Effector memory CD8-positive, alpha-beta T cell (primary cell): ENCODE measurements around the gene CD81.
A peak's percentile ranks its signal among the peaks of the same experiment; 100 is the strongest.

ENCODE experiments used
- ATAC-seq: fragments of 150-1000 bp; cut with Tn5 transposase; replicated peaks from 2 replicates; pipeline ENCODE4 v1.10.0; 2021; ENCODE audit warnings: mild to moderate bottlenecking, moderate library complexity
- DNase-seq, 3 experiments: peaks; one replicate each; pipeline ENCODE4 v3.0.0; 2021
- H3K27ac Mint-ChIP-seq, 2 donors: one replicate each; pipeline ENCODE4 v1.8.0; 2022; ENCODE audit warnings: mild to moderate bottlenecking in 2 of 2, mixed read lengths in 2 of 2, moderate library complexity in 2 of 2
- H3K27me3 Mint-ChIP-seq, 2 donors: one replicate each; pipeline ENCODE4 v1.8.0; 2022; ENCODE audit warnings: mixed read lengths in 2 of 2
- H3K36me3 Mint-ChIP-seq: one replicate; pipeline ENCODE4 v1.8.0; 2022; ENCODE audit warnings: mild to moderate bottlenecking, moderate library complexity, mixed read lengths; ENCODE audit not compliant: insufficient read depth
- H3K4me1 Mint-ChIP-seq, 2 donors: one replicate each; pipeline ENCODE4 v1.8.0; 2022; ENCODE audit warnings: low read depth in 2 of 2, mixed read lengths in 2 of 2
- H3K4me3 Mint-ChIP-seq, 2 donors: one replicate each; pipeline ENCODE4 v1.8.0; 2022; ENCODE audit warnings: mild to moderate bottlenecking in 2 of 2, mixed read lengths in 2 of 2, moderate library complexity in 2 of 2
- H3K9me3 Mint-ChIP-seq, 2 donors: one replicate each; pipeline ENCODE4 v1.8.0; 2022; ENCODE audit warnings: mixed read lengths in 2 of 2

CD81 gene

DNA sequence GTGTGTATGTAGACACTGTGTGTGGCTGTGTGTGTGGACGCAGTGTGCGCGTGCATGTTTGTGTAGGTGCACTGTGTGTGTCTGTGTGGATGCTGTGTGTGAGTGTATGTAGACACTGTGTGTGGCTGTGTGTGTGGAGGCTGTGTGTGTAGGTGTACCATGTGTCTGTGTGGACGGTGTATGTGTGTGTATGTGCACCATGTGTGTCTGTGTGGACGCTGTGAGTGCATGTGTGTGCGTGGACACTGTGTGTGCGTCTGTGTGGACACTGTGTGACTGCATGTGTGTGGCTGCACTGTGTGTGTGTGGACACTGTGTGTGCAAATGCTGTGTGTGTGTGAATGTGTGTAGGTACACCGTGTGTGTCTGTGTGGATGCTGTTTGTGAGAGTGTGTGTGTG lies 56.9 kb downstream of the CD81 start:
- no peaks in the 10 kb centered on the region for H3K9me3 Mint-ChIP-seq
- peaks cover 3% of the 10 kb centered on the region for H3K36me3 Mint-ChIP-seq
- H3K4me3 Mint-ChIP-seq = no peak overlapping the region
- no peak overlapping the region for H3K27ac Mint-ChIP-seq
- DNase-seq (no peak), ATAC-seq (no peak)
- H3K4me1 Mint-ChIP-seq = peaks cover 0 to 4% of the 10 kb centered on the region in 2 donors
- peaks cover 8 to 11% of the 10 kb centered on the region in 2 donors for H3K27me3 Mint-ChIP-seq

DNA sequence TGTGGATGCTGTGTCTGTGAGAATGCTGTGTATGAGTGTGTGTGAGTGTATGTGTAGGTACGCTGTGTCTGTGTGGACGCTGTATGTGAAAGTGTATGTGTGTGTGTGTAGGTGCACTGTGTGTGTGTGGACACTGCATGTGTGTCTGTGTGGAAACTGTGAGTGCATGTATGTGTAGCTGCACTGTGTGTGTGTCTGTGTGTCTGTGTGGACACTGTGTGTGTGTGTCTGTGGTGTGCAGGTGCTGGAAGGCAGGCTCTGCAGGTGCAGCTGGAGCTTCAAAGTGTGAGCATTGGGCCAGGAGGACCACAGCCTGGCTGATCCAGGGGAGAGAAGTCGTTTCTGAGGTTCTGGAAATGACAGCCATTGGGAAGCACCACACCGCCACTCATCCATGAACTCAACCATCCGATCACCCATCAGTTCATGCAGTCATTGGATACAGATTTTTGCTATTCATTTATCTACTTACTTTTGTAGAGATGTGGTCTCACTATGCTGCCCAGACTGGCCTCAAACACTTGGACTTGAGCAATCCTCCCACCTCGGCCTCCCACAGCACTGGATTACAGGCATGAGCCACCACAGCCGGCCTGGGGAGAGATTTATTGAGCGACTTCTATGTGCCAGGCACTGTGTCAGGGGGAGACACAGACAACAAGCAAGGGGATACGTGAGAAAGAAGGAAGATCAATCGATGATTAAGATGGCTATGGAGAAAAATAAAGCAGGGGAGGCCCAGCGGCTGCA lies 57.6 kb downstream of the CD81 start:
- peaks cover 0 to 4% of the 10 kb centered on the region in 2 donors for H3K4me1 Mint-ChIP-seq
- ATAC-seq = no peak
- DNase-seq = no peak
- H3K36me3 Mint-ChIP-seq = peaks cover 3% of the 10 kb centered on the region
- peaks cover 8 to 11% of the 10 kb centered on the region in 2 donors for H3K27me3 Mint-ChIP-seq
- H3K27ac Mint-ChIP-seq = no peak overlapping the region
- H3K4me3 Mint-ChIP-seq = no peak overlapping the region
- H3K9me3 Mint-ChIP-seq = no peaks in the 10 kb centered on the region

DNA sequence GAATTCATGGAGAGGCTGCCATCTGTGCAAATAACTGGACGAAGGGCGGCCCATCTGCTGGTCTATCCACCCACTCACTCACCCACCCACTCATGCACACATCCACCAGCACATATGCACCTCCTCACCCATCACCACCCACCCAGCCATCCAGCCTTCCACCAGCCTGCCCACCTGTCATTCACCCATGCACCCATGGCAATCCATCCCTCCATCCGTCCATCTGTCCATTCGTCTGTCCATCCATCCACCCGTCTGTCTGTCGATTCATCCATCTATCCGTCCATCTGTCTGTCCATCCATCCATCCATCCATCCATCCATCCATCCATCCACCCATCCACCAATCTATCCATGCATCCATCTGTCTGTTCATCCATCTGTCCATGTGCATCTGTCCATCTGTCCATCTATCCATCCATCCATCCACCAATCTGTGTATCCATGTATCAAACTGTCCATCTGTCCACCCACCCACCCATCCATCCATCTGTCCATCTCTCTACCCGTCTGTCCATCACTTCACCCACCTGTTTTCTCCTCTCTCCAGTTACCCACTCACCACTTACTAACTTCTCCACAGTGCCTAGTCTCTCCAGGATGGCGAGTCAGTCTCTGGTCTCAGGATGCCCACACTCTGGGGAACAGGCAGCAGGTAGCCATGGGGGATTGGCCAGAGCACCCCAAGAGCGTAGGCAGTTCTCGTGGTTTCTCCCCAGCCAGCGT lies 58.3 kb downstream of the CD81 start:
- H3K27me3 Mint-ChIP-seq = peaks cover 8 to 11% of the 10 kb centered on the region in 2 donors
- H3K9me3 Mint-ChIP-seq = no peaks in the 10 kb centered on the region

DNA sequence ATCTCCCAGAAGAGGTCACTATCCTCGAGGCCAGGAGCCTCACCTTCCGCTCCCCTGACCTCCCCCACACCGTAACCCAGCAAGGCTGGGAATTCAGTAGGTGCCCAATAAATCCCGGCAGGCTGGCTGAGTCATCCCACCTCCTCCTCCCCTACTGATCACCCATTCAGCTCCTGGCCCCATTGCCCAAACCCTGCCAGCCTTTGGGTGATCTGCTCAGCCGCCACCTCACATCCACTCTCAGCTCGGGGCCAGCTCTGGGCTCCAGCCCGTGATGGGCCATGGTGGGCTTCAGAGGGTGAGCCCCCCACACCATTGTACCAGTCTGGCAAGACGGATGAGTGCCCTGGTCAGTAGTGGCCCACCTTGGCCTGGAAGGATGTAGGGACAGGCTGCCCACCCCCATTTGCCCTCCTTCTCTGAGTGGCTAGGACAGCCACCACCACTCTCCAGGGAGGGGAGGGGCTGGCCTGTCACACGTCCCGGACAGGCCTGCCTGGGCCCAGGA lies 59.0 kb downstream of the CD81 start:
- no peak for ATAC-seq
- Mint-ChIP-seq H3K4me1 (peaks cover 0 to 4% of the 10 kb centered on the region in 2 donors), H3K36me3 (peaks cover 3% of the 10 kb centered on the region), H3K27me3 (peaks cover 8 to 11% of the 10 kb centered on the region in 2 donors), H3K9me3 (no peaks in the 10 kb centered on the region), H3K4me3 (no peak overlapping the region), H3K27ac (no peak overlapping the region)
- DNase-seq = no peak

More for the DNA sequence above, 58.3 kb downstream of the CD81 start:
- H3K27ac Mint-ChIP-seq = no peak overlapping the region
- peaks cover 3% of the 10 kb centered on the region for H3K36me3 Mint-ChIP-seq
- H3K4me1 Mint-ChIP-seq = peaks cover 0 to 4% of the 10 kb centered on the region in 2 donors
- DNase-seq = no peak
- H3K4me3 Mint-ChIP-seq = no peak overlapping the region
- ATAC-seq = no peak

DNA sequence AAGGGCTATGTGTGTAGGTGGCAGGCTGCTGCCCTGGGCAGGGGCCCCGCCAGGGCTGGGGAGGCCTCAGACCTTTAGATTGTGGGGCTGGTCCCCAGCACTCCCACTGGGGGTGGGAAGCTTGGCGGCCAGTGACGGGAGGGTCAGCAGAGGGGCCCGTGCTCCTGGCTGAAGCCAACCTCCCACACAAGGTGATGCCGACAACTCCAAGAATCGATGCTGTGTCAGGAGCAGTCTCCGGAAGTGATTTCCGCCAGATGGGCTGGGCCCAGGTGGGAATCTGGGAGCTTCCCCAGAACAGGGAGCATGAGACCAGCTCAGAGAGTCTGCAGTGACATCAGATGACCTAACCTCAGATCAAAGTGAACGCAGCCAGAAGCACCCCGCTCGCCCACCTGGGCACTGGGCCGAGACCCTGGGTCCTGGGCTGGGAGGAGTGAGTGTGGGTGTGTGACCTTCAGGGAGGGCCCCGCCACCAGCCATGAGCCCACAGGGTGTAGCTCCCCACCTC lies 59.5 kb downstream of the CD81 start:
- H3K27ac Mint-ChIP-seq = no peak overlapping the region
- no peak for ATAC-seq
- no peak overlapping the region for H3K4me3 Mint-ChIP-seq
- no peak for DNase-seq
- no peaks in the 10 kb centered on the region for H3K9me3 Mint-ChIP-seq
- peaks cover 0 to 2% of the 10 kb centered on the region in 2 donors for H3K4me1 Mint-ChIP-seq
- H3K36me3 Mint-ChIP-seq = peaks cover 2% of the 10 kb centered on the region
- H3K27me3 Mint-ChIP-seq = peaks cover 8 to 11% of the 10 kb centered on the region in 2 donors

DNA sequence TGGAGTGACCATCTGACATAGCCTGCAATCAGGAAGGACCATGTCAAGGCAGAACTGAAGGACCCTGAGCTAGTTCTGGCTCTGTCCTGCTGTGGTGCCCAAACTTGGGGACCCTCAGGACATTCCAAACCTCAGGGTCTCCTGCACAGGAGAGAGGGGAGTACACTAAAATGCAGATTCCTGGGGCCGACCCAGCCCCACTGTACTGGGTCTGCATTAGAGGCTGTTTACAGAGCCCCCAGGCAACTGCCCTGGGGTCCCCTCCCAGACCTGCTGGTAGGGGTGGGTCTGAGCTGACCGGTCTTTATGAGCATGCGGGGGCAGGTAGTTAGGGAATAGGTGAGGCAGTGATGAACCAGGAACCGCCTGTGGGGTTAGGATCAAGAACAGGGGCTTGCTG lies 60.4 kb downstream of the CD81 start:
- peaks cover 8 to 11% of the 10 kb centered on the region in 2 donors for H3K27me3 Mint-ChIP-seq
- ATAC-seq (no peak), DNase-seq (no peak)
- H3K27ac Mint-ChIP-seq = no peak overlapping the region
- peaks cover 0 to 2% of the 10 kb centered on the region in 2 donors for H3K4me1 Mint-ChIP-seq
- no peak overlapping the region for H3K4me3 Mint-ChIP-seq
- H3K36me3 Mint-ChIP-seq = no peaks in the 10 kb centered on the region
- no peaks in the 10 kb centered on the region for H3K9me3 Mint-ChIP-seq

DNA sequence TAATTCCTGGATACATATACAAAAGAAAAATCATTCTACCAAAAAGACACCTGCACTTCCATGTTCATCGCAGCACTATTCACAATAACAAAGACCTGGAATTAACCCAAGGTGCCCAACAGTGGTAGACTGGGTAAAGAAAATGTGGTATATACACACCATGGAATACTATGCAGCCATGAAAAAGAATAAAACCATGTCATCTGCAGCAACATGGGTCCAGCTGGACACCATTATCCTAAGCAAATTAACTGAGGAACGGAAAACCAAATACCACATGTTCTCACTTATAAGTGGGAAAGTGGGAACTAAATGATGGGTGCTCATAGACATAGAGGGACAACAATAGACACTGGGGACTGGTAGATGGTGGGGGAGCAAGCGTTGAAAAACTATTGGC lies 62.7 kb downstream of the CD81 start:
- Mint-ChIP-seq H3K4me3 (no peak overlapping the region), H3K27ac (no peak overlapping the region)

DNA sequence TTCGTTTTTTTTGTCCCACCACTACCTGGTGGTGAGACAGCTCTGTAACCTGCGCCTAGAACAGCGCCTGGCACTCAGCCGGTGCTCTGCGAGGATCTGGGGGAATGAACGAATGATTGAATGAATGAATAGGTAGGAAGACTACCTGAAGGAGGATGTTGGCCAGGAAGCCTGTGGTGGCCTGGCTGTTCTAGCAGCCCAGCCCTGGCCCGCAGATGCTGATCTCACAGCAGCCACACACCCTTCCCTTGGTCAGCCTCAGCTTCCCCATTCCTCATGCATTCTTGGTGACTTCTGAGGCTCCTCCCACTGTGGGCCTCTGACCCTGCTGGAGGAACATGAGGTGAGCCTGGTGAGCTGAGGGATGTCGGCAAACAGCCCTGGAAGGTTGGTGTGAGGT lies 63.5 kb downstream of the CD81 start:
- peak overlapping the region in 1 of 2 donors; percentile 31 for H3K27ac Mint-ChIP-seq
- H3K9me3 Mint-ChIP-seq = no peaks in the 10 kb centered on the region
- H3K4me1 Mint-ChIP-seq = peaks cover 13 to 18% of the 10 kb centered on the region in 2 donors
- peaks cover 8 to 16% of the 10 kb centered on the region in 2 donors for H3K27me3 Mint-ChIP-seq
- no peak overlapping the region for H3K4me3 Mint-ChIP-seq
- no peak for DNase-seq
- peaks cover 3% of the 10 kb centered on the region for H3K36me3 Mint-ChIP-seq
- no peak for ATAC-seq

More for the DNA sequence above, 62.7 kb downstream of the CD81 start:
- H3K36me3 Mint-ChIP-seq = no peaks in the 10 kb centered on the region
- peaks cover 8 to 11% of the 10 kb centered on the region in 2 donors for H3K27me3 Mint-ChIP-seq
- no peaks in the 10 kb centered on the region for H3K9me3 Mint-ChIP-seq
- peaks cover 8 to 13% of the 10 kb centered on the region in 2 donors for H3K4me1 Mint-ChIP-seq
- no peak for ATAC-seq
- no peak for DNase-seq

DNA sequence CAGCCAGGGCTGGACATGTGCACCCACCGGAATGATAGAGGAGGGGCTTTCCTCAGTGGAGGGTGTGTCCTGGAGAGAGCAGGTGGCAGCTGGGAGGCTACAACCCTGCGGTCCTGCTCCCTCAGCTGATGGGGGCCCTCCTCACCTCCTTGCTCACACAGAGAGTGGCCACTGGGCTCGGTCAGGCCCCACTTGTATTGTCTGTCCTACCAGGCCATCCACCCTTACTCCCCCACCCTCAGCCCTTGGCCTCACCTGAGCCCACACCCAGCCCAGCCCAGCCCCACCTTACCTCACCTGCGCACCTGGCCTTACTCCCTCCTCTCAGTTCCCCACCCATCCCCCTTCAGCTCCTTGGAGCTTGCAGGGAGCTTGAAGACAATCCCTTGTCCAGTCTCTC lies 64.1 kb downstream of the CD81 start:
- peaks cover 8 to 21% of the 10 kb centered on the region in 2 donors for H3K27me3 Mint-ChIP-seq
- H3K27ac Mint-ChIP-seq = no peak overlapping the region
- peaks cover 17 to 18% of the 10 kb centered on the region in 2 donors for H3K4me1 Mint-ChIP-seq
- DNase-seq (no peak), ATAC-seq (no peak)
- no peaks in the 10 kb centered on the region for H3K9me3 Mint-ChIP-seq
- H3K4me3 Mint-ChIP-seq = no peak overlapping the region
- H3K36me3 Mint-ChIP-seq = peaks cover 3% of the 10 kb centered on the region

DNA sequence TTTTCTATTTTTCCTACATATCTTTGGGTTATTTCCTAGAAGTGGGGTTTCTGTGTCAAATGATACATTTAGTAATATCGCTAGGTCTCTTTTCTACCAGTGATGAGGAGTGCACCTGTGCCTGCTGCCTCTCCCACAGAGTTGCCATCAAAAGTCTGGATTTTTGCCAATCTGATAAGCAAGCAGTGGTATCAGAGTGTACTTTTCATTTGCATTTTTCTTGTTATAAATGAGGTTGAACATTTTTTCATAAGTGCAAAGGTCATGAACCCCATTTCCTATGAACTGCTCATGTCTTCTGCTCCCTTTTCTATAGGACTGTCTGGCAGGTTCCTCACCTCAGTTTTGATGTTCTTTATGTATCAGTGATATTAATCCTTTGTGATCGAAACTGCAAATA lies 65.5 kb downstream of the CD81 start:
- Mint-ChIP-seq H3K9me3 (no peaks in the 10 kb centered on the region), H3K36me3 (peaks cover 3% of the 10 kb centered on the region), H3K27ac (no peak overlapping the region), H3K4me3 (peak overlapping the region in 1 of 2 donors; percentile 53), H3K27me3 (peaks cover 4 to 24% of the 10 kb centered on the region in 2 donors), H3K4me1 (peaks cover 22 to 27% of the 10 kb centered on the region in 2 donors)
- DNase-seq (no peak), ATAC-seq (peak; percentile 54)

DNA sequence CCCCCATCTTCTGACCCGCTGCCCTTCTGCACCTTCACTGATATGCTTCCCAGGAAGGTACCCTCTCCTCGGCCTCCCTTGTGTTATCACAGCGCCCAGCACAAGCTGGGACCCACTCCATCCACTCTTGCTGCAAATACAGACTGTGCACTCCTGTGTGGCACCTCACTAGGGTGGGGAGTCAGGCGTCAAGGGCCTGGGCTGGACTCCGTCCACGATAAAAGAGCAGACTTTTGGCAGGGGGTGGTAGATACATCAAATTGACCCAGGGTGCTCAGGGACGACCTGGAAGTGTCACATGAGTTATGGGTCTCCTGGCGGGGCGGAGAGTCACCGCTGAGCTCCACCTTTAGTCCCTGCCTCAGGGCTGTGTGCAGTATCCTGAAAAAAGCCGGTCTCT lies 66.3 kb downstream of the CD81 start:
- DNase-seq = no peak
- Mint-ChIP-seq H3K4me1 (peaks cover 22 to 27% of the 10 kb centered on the region in 2 donors), H3K4me3 (peak overlapping the region; percentile 53 to 63), H3K36me3 (peaks cover 3% of the 10 kb centered on the region), H3K27me3 (peaks cover 0 to 23% of the 10 kb centered on the region in 2 donors), H3K9me3 (no peaks in the 10 kb centered on the region), H3K27ac (no peak overlapping the region)
- no peak for ATAC-seq

DNA sequence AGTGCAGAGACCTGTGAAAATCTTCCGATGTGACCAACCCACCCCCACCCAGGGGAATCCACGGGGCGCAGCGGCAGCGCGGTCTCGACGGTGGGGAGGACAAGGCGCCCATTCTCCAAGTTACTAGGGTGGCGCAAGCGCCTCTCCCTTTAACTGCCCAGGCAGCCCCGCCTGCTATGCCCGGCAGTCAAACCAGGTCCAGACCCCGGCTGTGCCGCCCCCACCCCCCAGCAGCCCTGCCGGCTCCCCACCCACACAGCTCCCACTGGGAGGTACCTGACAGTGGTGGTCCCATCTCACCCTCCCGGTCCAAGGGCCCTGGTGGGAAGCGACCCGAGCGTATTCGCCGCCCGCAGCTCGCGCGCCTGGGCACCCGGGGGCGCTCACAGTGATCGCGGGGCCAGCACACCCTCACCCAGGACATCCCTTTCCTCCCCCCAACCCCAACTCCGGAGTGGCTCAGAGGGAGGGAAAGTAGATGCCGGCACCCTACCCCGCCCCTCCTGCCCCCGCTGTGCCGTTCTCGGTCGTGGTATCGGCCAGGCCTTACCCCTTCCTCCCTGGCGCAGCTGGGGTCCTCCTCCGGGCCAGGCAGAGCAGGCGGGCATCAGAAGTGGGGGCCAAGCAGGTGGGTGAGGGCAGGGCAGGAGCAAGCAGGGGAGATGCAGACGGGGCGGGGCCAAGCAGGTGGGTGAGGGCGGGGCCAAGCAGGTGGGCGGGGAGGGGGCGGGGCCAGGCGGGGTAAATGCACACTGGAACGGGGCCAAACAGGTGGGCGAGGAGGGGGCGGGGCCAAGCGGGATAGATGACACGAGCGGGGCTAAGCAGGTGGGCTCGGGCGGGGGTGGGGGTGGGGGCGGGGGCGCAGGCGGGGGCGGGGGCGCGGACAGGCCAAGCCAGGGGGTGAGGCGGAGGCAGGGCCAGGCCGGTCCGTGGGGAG lies 67.0 kb downstream of the CD81 start, which contains the start of gene TRPM5:
TRPM5 (minus strand) TSS at position 634 of the 940 bp plus-strand sequence. CDS start 21,478 bp downstream, outside the sequence.
- Mint-ChIP-seq H3K27ac (peak within 1 kb of the TSS in 1 of 2 donors; percentile 59), H3K36me3 (peaks cover 3% of the 10 kb centered on the region), H3K9me3 (no peaks in the 10 kb centered on the region), H3K4me1 (peaks cover 22 to 27% of the 10 kb centered on the region in 2 donors), H3K4me3 (peak within 1 kb of the TSS; percentile 83 to 91), H3K27me3 (peaks cover 5 to 29% of the 10 kb centered on the region in 2 donors)
- DNase-seq (peak; percentile 35 to 44 (median 42)), ATAC-seq (peak; percentile 38)
